GM12874 (cell line): ENCODE results near the gene ZC3H14.

ENCODE experiments used
- CTCF ChIP-seq: IDR thresholded peaks from 2 replicates; pipeline ENCODE4 v1.5.1; 2011; ENCODE audit warnings: low read depth, mild to moderate bottlenecking, control low read depth, low read length, moderate library complexity; ENCODE audit not compliant: insufficient read depth

ZC3H14 gene

GRCh38 chr14:88546621-88547385, 16.0 kb upstream of the ZC3H14 start:
- no peak for TF ChIP-seq CTCF

GRCh38 chr14:88547386-88547780, 15.5 kb upstream of the ZC3H14 start:
- TF ChIP-seq CTCF, result no peak

- TF ChIP-seq CTCF, result no peak
Measured at GRCh38 chr14:88550078-88550477, 12.8 kb upstream of the ZC3H14 start.

- TF ChIP-seq CTCF, result no peak
Measured at GRCh38 chr14:88551094-88551870, 11.6 kb upstream of the ZC3H14 start.

GRCh38 chr14:88551980-88552431, 10.8 kb upstream of the ZC3H14 start:
- no peak for TF ChIP-seq CTCF

GRCh38 chr14:88552876-88553275, 10.0 kb upstream of the ZC3H14 start:
- TF ChIP-seq CTCF, result no peak

- TF ChIP-seq CTCF, result no peak
Measured at GRCh38 chr14:88553886-88554456, 8.9 kb upstream of the ZC3H14 start.
